GM23338 (cell line): Measurements from ENCODE around the gene TPD52L2. TPM values are rescaled to one million over a fixed set of nuclear protein-coding genes. Genes with fewer than 3 reads are reported as not detected.

Experiments used
- ATAC-seq: fragments of 200-7000 bp; cut with Tn5 transposase; 3 replicates; pipeline ENCODE4 v1.9.1; 2020
- DNase-seq: peaks from one replicate; pipeline ENCODE4 v3.0.0-alpha.2; 2015; ENCODE audit warnings: low spot score
- H2AFZ ChIP-seq: fragments of 200-600 bp; sonication (generic); 2 replicates; pipeline ENCODE4 v1.8.0; 2016; ENCODE audit warnings: antibody characterized with exemption, mild to moderate bottlenecking, moderate library complexity
- H3F3A ChIP-seq: fragments of 200-600 bp; sonication (generic); replicated peaks from 2 replicates; pipeline ENCODE4 v1.8.0; 2017; ENCODE audit warnings: antibody characterized with exemption, mixed run types, low read depth
- H3K27ac ChIP-seq: fragments of 200-600 bp; sonication (generic); 2 replicates; pipeline ENCODE4 v1.6.1; 2016; ENCODE audit warnings: low read depth
- H3K27me3 ChIP-seq: fragments of 200-600 bp; sonication (generic); 2 replicates; pipeline ENCODE4 v1.8.0; 2016; ENCODE audit warnings: mild to moderate bottlenecking, mixed run types, moderate library complexity; ENCODE audit not compliant: insufficient read depth
- H3K36me3 ChIP-seq: fragments of 200-600 bp; sonication (generic); 2 replicates; pipeline ENCODE4 v1.8.0; 2016; ENCODE audit warnings: mild to moderate bottlenecking; ENCODE audit not compliant: insufficient read depth
- H3K4me1 ChIP-seq: fragments of 200-600 bp; sonication (generic); 2 replicates; pipeline ENCODE4 v1.8.0; 2016; ENCODE audit warnings: mild to moderate bottlenecking, moderate library complexity; ENCODE audit not compliant: insufficient read depth
- H3K4me2 ChIP-seq: fragments of 200-600 bp; sonication (generic); 2 replicates; pipeline ENCODE4 v1.7.1; 2017; ENCODE audit warnings: mixed run types
- H3K4me3 ChIP-seq: fragments of 200-600 bp; sonication (generic); 2 replicates; pipeline ENCODE4 v1.6.1; 2016; ENCODE audit warnings: mixed run types
- H3K79me2 ChIP-seq: fragments of 200-600 bp; sonication (generic); replicated peaks from 2 replicates; pipeline ENCODE4 v1.8.0; 2017; ENCODE audit warnings: mild to moderate bottlenecking; ENCODE audit not compliant: insufficient read depth
- H3K9me2 ChIP-seq: fragments of 200-600 bp; sonication (generic); 2 replicates; pipeline ENCODE4 v1.8.0; 2017; ENCODE audit not compliant: insufficient read depth
- H4K20me1 ChIP-seq: fragments of 200-600 bp; sonication (generic); replicated peaks from 2 replicates; pipeline ENCODE4 v1.8.0; 2017; ENCODE audit warnings: mild to moderate bottlenecking; ENCODE audit not compliant: insufficient read depth
- H3K27ac Mint-ChIP-seq: 2 replicates; pipeline ENCODE4 v1.8.0; 2020; ENCODE audit warnings: inconsistent platforms, mild to moderate bottlenecking, moderate library complexity, mixed read lengths
- H3K27me3 Mint-ChIP-seq: 3 replicates; pipeline ENCODE4 v1.8.0; 2022; ENCODE audit warnings: low read depth, mild to moderate bottlenecking, moderate library complexity, mixed read lengths, inconsistent platforms; ENCODE audit not compliant: insufficient read depth, poor library complexity
- H3K36me3 Mint-ChIP-seq: 3 replicates; pipeline ENCODE4 v1.8.0; 2021; ENCODE audit warnings: low read depth, mild to moderate bottlenecking, inconsistent platforms, moderate library complexity, mixed read lengths
- H3K4me1 Mint-ChIP-seq: 3 replicates; pipeline ENCODE4 v1.8.0; 2020; ENCODE audit warnings: mild to moderate bottlenecking, inconsistent platforms, mixed read lengths
- H3K4me3 Mint-ChIP-seq: 3 replicates; pipeline ENCODE4 v1.8.0; 2021; ENCODE audit warnings: moderate library complexity, mild to moderate bottlenecking, inconsistent platforms, mixed read lengths
- H3K9me3 Mint-ChIP-seq: 3 replicates; pipeline ENCODE4 v1.8.0; 2020; ENCODE audit warnings: moderate library complexity, mild to moderate bottlenecking, inconsistent platforms, mixed read lengths
- CREB1 ChIP-seq: fragments of 250-450 bp; sonication (Bioruptor Pico); IDR thresholded peaks from 2 replicates; pipeline ENCODE4 v1.5.0; 2020; ENCODE audit warnings: low read depth, mild to moderate bottlenecking, moderate library complexity
- EZH2 ChIP-seq: fragments of 200-600 bp; sonication (generic); IDR thresholded peaks from one replicate; pipeline ENCODE4 v1.8.0; 2017; ENCODE audit warnings: antibody characterized with exemption, mild to moderate bottlenecking, low read depth; ENCODE audit not compliant: unreplicated experiment
- EZH2phosphoT487 ChIP-seq: fragments of 200-600 bp; sonication (generic); IDR thresholded peaks from one replicate; pipeline ENCODE4 v1.8.1; 2018; ENCODE audit warnings: antibody characterized with exemption; ENCODE audit not compliant: unreplicated experiment
- JUNB ChIP-seq: IDR thresholded peaks from one replicate; pipeline ENCODE4 v1.6.1; 2016; ENCODE audit warnings: antibody characterized with exemption; ENCODE audit not compliant: unreplicated experiment
- POLR2AphosphoS5 ChIP-seq: IDR thresholded peaks from 2 replicates; pipeline ENCODE4 v1.6.1; 2016; ENCODE audit warnings: antibody characterized with exemption, low read depth
- ZNF114 ChIP-seq: fragments of 250-450 bp; sonication (Bioruptor Pico); IDR thresholded peaks from 2 replicates; pipeline ENCODE4 v1.5.0; 2020; ENCODE audit warnings: mild to moderate bottlenecking, moderate library complexity
- polyA plus RNA-seq: library from polyadenylated mRNA; unstranded; fragments of >200 nt; fragmentation: Nextera tagmentation; extraction: Ambion mirVana; gene quantifications from 2 replicates; pipeline ENCODE4 v1.2.1, GENCODE V29; 2016
- total RNA-seq: library from RNA; depleted of rRNA; stranded (reverse); fragments of >200 nt; shearing (Covaris generic); gene quantifications from 2 replicates; pipeline ENCODE4 v1.2.3, GENCODE V29; 2014
- TF ChIP-seq, protein P1 (sequence below), 2 experiments: fragments of 200-600 bp in 1 of 2; sonication (generic) in 1 of 2; conservative IDR thresholded peaks; 2 replicates each; pipeline versions ENCODE4 v1.5.1 to v1.6.1; 2016 to 2017; ENCODE audit warnings: antibody characterized with exemption in 2 of 2, low read depth in 2 of 2, mild to moderate bottlenecking in 2 of 2, moderate library complexity in 1 of 2
- TF ChIP-seq, protein P2 (sequence below): fragments of 250-450 bp; sonication (Bioruptor Pico); IDR thresholded peaks from 2 replicates; pipeline ENCODE4 v1.5.0; 2020; ENCODE audit warnings: mild to moderate bottlenecking, moderate library complexity

The TPD52L2 gene
- total and polyA plus RNA-seq, 2 experiments from 2014 or later, result 40.2 to 103 TPM

DNA sequence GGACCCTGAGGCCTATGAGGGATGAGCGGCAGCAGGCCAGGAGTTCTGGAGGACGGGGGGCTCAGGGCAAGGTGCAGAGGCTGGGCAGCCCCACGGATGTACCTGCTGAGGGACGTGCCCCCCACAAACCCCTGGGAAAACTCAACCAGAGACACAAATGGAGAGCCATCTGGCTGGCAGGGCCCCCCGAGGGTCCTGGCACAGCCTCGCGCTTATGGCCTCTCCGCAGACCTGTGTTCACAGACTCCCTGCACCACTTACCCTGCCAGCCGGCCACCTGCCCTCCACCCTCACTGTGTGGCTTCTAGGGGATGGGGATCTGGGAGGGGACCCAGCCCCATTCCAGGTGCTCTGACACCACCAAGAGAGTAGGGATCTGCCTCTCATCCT lies 30.6 kb upstream of the TPD52L2 start:
- H3K4me3 ChIP-seq, result peak overlapping the region; percentile 36; the same call in 1 of the 2 replicates
- peaks cover 26% of the 10 kb centered on the region for H3K27me3 Mint-ChIP-seq
- H4K20me1 ChIP-seq, result peaks cover 5% of the 10 kb centered on the region; the same call in 1 of the 2 replicates
- H2AFZ ChIP-seq, result no peak overlapping the region
- H3K27ac ChIP-seq, result no peak overlapping the region
- peak overlapping the region; percentile 58; the same call in 1 of the 2 replicates for H3K4me2 ChIP-seq
- DNase-seq (no peak), ATAC-seq (peak; percentile 1; the same call in 2 of the 3 replicates)
- H3F3A ChIP-seq, result peaks cover 19% of the 10 kb centered on the region; the same call in 1 of the 2 replicates
- peaks cover 24% of the 10 kb centered on the region for H3K4me1 ChIP-seq
- peaks cover 34% of the 10 kb centered on the region for H3K27me3 ChIP-seq
- no peak overlapping the region for H3K4me3 Mint-ChIP-seq
- TF ChIP-seq, protein P1, sequence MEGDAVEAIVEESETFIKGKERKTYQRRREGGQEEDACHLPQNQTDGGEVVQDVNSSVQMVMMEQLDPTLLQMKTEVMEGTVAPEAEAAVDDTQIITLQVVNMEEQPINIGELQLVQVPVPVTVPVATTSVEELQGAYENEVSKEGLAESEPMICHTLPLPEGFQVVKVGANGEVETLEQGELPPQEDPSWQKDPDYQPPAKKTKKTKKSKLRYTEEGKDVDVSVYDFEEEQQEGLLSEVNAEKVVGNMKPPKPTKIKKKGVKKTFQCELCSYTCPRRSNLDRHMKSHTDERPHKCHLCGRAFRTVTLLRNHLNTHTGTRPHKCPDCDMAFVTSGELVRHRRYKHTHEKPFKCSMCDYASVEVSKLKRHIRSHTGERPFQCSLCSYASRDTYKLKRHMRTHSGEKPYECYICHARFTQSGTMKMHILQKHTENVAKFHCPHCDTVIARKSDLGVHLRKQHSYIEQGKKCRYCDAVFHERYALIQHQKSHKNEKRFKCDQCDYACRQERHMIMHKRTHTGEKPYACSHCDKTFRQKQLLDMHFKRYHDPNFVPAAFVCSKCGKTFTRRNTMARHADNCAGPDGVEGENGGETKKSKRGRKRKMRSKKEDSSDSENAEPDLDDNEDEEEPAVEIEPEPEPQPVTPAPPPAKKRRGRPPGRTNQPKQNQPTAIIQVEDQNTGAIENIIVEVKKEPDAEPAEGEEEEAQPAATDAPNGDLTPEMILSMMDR (conservative IDR thresholded peaks at IDR 0.05; ENCODE audit: low read depth in 2 of 2), result no peak
- TF ChIP-seq, protein P2, sequence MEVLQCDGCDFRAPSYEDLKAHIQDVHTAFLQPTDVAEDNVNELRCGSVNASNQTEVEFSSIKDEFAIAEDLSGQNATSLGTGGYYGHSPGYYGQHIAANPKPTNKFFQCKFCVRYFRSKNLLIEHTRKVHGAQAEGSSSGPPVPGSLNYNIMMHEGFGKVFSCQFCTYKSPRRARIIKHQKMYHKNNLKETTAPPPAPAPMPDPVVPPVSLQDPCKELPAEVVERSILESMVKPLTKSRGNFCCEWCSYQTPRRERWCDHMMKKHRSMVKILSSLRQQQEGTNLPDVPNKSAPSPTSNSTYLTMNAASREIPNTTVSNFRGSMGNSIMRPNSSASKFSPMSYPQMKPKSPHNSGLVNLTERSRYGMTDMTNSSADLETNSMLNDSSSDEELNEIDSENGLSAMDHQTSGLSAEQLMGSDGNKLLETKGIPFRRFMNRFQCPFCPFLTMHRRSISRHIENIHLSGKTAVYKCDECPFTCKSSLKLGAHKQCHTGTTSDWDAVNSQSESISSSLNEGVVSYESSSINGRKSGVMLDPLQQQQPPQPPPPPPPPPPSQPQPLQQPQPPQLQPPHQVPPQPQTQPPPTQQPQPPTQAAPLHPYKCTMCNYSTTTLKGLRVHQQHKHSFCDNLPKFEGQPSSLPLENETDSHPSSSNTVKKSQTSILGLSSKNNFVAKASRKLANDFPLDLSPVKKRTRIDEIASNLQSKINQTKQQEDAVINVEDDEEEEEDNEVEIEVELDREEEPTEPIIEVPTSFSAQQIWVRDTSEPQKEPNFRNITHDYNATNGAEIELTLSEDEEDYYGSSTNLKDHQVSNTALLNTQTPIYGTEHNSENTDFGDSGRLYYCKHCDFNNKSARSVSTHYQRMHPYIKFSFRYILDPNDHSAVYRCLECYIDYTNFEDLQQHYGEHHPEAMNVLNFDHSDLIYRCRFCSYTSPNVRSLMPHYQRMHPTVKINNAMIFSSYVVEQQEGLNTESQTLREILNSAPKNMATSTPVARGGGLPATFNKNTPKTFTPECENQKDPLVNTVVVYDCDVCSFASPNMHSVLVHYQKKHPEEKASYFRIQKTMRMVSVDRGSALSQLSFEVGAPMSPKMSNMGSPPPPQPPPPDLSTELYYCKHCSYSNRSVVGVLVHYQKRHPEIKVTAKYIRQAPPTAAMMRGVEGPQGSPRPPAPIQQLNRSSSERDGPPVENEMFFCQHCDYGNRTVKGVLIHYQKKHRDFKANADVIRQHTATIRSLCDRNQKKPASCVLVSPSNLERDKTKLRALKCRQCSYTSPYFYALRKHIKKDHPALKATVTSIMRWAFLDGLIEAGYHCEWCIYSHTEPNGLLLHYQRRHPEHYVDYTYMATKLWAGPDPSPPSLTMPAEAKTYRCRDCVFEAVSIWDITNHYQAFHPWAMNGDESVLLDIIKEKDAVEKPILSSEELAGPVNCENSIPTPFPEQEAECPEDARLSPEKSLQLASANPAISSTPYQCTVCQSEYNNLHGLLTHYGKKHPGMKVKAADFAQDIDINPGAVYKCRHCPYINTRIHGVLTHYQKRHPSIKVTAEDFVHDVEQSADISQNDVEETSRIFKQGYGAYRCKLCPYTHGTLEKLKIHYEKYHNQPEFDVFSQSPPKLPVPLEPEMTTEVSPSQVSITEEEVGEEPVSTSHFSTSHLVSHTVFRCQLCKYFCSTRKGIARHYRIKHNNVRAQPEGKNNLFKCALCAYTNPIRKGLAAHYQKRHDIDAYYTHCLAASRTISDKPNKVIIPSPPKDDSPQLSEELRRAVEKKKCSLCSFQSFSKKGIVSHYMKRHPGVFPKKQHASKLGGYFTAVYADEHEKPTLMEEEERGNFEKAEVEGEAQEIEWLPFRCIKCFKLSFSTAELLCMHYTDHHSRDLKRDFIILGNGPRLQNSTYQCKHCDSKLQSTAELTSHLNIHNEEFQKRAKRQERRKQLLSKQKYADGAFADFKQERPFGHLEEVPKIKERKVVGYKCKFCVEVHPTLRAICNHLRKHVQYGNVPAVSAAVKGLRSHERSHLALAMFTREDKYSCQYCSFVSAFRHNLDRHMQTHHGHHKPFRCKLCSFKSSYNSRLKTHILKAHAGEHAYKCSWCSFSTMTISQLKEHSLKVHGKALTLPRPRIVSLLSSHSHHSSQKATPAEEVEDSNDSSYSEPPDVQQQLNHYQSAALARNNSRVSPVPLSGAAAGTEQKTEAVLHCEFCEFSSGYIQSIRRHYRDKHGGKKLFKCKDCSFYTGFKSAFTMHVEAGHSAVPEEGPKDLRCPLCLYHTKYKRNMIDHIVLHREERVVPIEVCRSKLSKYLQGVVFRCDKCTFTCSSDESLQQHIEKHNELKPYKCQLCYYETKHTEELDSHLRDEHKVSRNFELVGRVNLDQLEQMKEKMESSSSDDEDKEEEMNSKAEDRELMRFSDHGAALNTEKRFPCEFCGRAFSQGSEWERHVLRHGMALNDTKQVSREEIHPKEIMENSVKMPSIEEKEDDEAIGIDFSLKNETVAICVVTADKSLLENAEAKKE (CRISPR knock-in tag), result no peak
- TF ChIP-seq JUNB (no peak), CREB1 (CRISPR knock-in tag) (no peak), ZNF114 (CRISPR knock-in tag) (no peak), EZH2 (no peak), EZH2phosphoT487 (no peak), POLR2AphosphoS5 (no peak)
- H3K9me2 ChIP-seq, result no peaks in the 10 kb centered on the region
- peaks cover 29% of the 10 kb centered on the region for H3K4me1 Mint-ChIP-seq
- H3K9me3 Mint-ChIP-seq, result no peaks in the 10 kb centered on the region
- H3K27ac Mint-ChIP-seq, result no peak overlapping the region
- peaks cover 4% of the 10 kb centered on the region; the same call in 1 of the 2 replicates for H3K79me2 ChIP-seq
- no peaks in the 10 kb centered on the region for H3K36me3 ChIP-seq
- no peaks in the 10 kb centered on the region; the same call in 2 of the 3 replicates for H3K36me3 Mint-ChIP-seq
